Peyer's patch (tissue), 4 donors: ENCODE results near the gene KLRF2. TPM values are rescaled to one million over a fixed set of nuclear protein-coding genes. Genes with fewer than 3 reads are reported as not detected.
A peak's percentile ranks its signal among the peaks of the same experiment; 100 is the strongest.

Experiments
- DNase-seq, 3 donors: peaks; one replicate each; pipeline ENCODE4 v3.0.0-alpha.2; 2017 to 2019
- H3K27ac ChIP-seq, 4 donors: fragments of 200-600 bp; sonication (generic); one replicate each; pipeline ENCODE4 v1.5.1; 2016 to 2019
- H3K27me3 ChIP-seq, 2 donors: fragments of 200-600 bp; sonication (generic); one replicate each; pipeline ENCODE4 v1.5.1; 2019
- H3K36me3 ChIP-seq, 3 donors: fragments of 200-600 bp; sonication (generic); one replicate each; pipeline ENCODE4 v1.5.1; 2016 to 2019
- H3K4me1 ChIP-seq, 4 donors: fragments of 200-600 bp; sonication (generic); one replicate each; pipeline ENCODE4 v1.5.1; 2016 to 2019
- H3K4me3 ChIP-seq, 4 donors: fragments of 200-600 bp; sonication (generic); 1 replicate in 3 of 4; 2 replicates in 1 of 4; pipeline ENCODE4 v1.5.1; 2016 to 2019; ENCODE audit warnings: mild to moderate bottlenecking in 1 of 4
- H3K9me3 ChIP-seq, 4 donors: fragments of 200-600 bp; sonication (generic); one replicate each; pipeline ENCODE4 v1.5.1; 2016 to 2019; ENCODE audit warnings: mild to moderate bottlenecking in 1 of 4
- CTCF ChIP-seq, 6 experiments: fragments of 450-650 bp in 4 of 6; fragments of 200-600 bp in 2 of 6; sonication (generic) in 1 of 6; IDR thresholded peaks; one replicate each; pipeline ENCODE4 v1.5.1; 2017 to 2019; ENCODE audit warnings: antibody characterized with exemption in 6 of 6, mild to moderate bottlenecking in 3 of 6, moderate library complexity in 1 of 6
- POLR2A ChIP-seq, 2 donors: fragments of 450-650 bp; IDR thresholded peaks; one replicate each; pipeline ENCODE4 v1.5.1; 2017; ENCODE audit warnings: antibody characterized with exemption in 2 of 2, mild to moderate bottlenecking in 2 of 2, moderate library complexity in 2 of 2
- total RNA-seq, 4 donors: library from RNA; depleted of rRNA; stranded (reverse); fragments of >200 nt; gene quantifications; one replicate each; pipeline ENCODE4 v1.1.0, GENCODE V29; 2016

Gene KLRF2
- total RNA-seq, 4 donors from 2014 or later = not detected

DNA sequence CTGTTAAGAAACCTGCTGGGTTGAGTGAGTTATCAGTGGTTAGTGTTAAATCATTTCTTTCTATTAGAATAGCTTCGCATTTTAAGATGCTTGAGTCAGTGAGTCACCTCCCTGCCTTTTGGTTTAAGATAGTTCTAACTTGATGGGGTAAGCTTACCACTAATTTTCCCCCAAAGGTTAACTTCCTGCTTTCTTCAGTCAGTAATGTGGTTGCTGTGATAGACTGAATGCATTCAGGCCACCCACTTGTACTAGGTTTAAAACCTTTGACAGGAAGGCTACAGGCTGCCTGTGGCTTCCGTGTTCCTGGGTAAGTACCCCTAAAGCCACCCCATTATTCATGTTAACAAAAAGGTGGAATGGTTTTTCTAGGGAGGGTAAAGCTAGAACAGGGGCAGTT is 25.6 kb downstream of the KLRF2 start:
- Histone ChIP-seq H3K9me3 (peaks cover 0 to 15% (median 7%) of the 10 kb centered on the region in 4 donors), H3K4me1 (no peaks in the 10 kb centered on the region), H3K27ac (peak overlapping the region in 1 of 4 donors; percentile 47), H3K4me3 (no peak overlapping the region), H3K27me3 (no peaks in the 10 kb centered on the region), H3K36me3 (no peaks in the 10 kb centered on the region)
- TF ChIP-seq CTCF (IDR thresholded peaks at IDR 0.05) = no peak
- no peak for TF ChIP-seq POLR2A (IDR thresholded peaks at IDR 0.05)
- DNase-seq = peak in 2 of 3 donors; percentile 24 to 61

DNA sequence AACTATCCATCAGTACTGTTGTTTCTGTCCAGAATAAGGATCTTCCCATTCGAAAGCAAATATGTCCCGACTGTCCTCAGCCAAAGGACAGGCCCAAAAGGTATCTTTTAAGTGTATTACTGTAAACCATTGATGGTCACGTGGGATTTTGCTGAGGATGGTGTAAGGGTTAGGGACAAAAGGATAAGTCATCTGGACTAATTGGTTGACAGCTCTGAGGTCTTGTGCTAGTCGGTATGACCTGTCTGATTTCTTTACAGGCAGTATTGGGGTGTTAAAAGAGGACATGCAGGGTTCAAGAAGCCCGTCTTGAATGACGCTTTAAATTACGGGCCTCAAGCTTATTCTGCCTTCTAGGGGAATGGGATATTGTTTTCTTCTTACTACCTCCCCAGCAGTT is 26.5 kb downstream of the KLRF2 start:
- H3K9me3 ChIP-seq = peaks cover 0 to 14% (median 7%) of the 10 kb centered on the region in 4 donors
- no peaks in the 10 kb centered on the region for H3K36me3 ChIP-seq
- no peak for DNase-seq
- no peak for TF ChIP-seq POLR2A (IDR thresholded peaks at IDR 0.05)
- TF ChIP-seq CTCF (IDR thresholded peaks at IDR 0.05) = no peak
- no peaks in the 10 kb centered on the region for H3K27me3 ChIP-seq
- no peak overlapping the region for H3K27ac ChIP-seq
- H3K4me1 ChIP-seq = no peaks in the 10 kb centered on the region
- H3K4me3 ChIP-seq = no peak overlapping the region

- H3K4me3 ChIP-seq = no peak overlapping the region
- no peak for TF ChIP-seq POLR2A (IDR thresholded peaks at IDR 0.05)
- no peak for TF ChIP-seq CTCF (IDR thresholded peaks at IDR 0.05)
- peaks cover 0 to 13% (median 6%) of the 10 kb centered on the region in 4 donors for H3K9me3 ChIP-seq
- no peaks in the 10 kb centered on the region for H3K27me3 ChIP-seq
- H3K36me3 ChIP-seq = no peaks in the 10 kb centered on the region
- H3K27ac ChIP-seq = no peak overlapping the region
- H3K4me1 ChIP-seq = no peaks in the 10 kb centered on the region
- no peak for DNase-seq
Measured at GRCh38 chr12:9908350-9908749, 27.1 kb downstream of the KLRF2 start.

- H3K36me3 ChIP-seq = no peaks in the 10 kb centered on the region
- TF ChIP-seq POLR2A (IDR thresholded peaks at IDR 0.05) = no peak
- no peak for TF ChIP-seq CTCF (IDR thresholded peaks at IDR 0.05)
- no peaks in the 10 kb centered on the region for H3K27me3 ChIP-seq
- DNase-seq = no peak
- H3K4me3 ChIP-seq = no peak overlapping the region
- no peaks in the 10 kb centered on the region for H3K4me1 ChIP-seq
- no peak overlapping the region for H3K27ac ChIP-seq
- H3K9me3 ChIP-seq = peaks cover 0 to 13% (median 6%) of the 10 kb centered on the region in 4 donors
Measured at GRCh38 chr12:9909724-9910123, 28.4 kb downstream of the KLRF2 start.

DNA sequence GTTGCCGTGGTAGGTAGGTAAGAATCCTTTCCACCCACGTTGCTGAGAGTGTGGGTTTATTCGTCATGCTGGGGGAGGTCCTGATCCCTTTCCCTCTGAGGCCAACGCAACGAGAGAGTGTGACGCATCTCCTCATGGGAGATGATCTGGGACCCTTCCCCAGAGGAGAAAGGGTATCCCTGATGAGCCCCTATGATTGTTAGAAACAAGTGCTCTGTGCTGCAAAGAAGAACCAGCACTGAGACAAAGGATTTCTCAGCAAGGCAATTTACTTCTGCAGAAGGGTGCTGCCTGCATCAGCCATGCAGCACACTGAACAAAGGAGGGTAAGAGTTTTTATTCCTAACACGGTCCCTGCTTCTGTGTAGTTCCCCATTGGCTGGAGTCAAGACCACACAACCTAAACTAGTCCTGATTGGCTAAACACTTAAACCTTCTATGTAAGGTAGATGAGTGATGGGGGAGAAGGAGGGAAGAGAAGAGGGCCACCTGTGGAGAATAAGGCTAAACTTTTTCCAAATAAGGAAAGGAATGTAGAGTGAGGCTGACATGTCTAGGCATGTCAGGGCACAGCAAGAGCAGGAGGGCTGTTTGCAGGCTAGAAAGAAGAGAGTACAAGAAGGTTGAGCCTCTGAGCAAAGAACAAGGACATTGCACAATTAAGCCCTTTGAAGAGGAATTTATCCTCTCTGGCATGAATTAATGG is 29.6 kb downstream of the KLRF2 start:
- no peak overlapping the region for H3K4me3 ChIP-seq
- DNase-seq = no peak
- H3K4me1 ChIP-seq = no peaks in the 10 kb centered on the region
- no peak for TF ChIP-seq CTCF (IDR thresholded peaks at IDR 0.05)
- no peak for TF ChIP-seq POLR2A (IDR thresholded peaks at IDR 0.05)
- no peak overlapping the region for H3K27ac ChIP-seq
- H3K36me3 ChIP-seq = no peaks in the 10 kb centered on the region
- H3K9me3 ChIP-seq = peaks cover 0 to 13% (median 6%) of the 10 kb centered on the region in 4 donors
- H3K27me3 ChIP-seq = no peaks in the 10 kb centered on the region
